Parathyroid adenoma (tissue), 2 donors: ENCODE data around the gene CCDC187.

ENCODE experiments used
- H2AFZ ChIP-seq: fragments of 300-600 bp; sonication (generic); one replicate; pipeline ENCODE4 v1.7.0; 2017; ENCODE audit warnings: antibody characterized with exemption, mild to moderate bottlenecking
- H3K27ac ChIP-seq: fragments of 300-600 bp; sonication (generic); one replicate; pipeline ENCODE4 v1.7.0; 2017
- H3K27me3 ChIP-seq: fragments of 300-600 bp; sonication (generic); one replicate; pipeline ENCODE4 v1.7.0; 2017; ENCODE audit warnings: low read length; ENCODE audit not compliant: control insufficient read depth, insufficient read depth
- H3K36me3 ChIP-seq: fragments of 300-600 bp; sonication (generic); one replicate; pipeline ENCODE4 v1.7.0; 2017; ENCODE audit warnings: low read length; ENCODE audit not compliant: control insufficient read depth, insufficient read depth
- H3K4me1 ChIP-seq: fragments of 300-600 bp; sonication (generic); one replicate; pipeline ENCODE4 v1.7.0; 2017; ENCODE audit warnings: control low read depth
- H3K4me2 ChIP-seq: fragments of 300-600 bp; sonication (generic); one replicate; pipeline ENCODE4 v1.7.0; 2017; ENCODE audit warnings: low read length
- H3K4me3 ChIP-seq: fragments of 300-600 bp; sonication (generic); one replicate; pipeline ENCODE4 v1.7.0; 2017; ENCODE audit warnings: low read depth, low read length
- H3K79me2 ChIP-seq: fragments of 300-600 bp; sonication (generic); one replicate; pipeline ENCODE4 v1.7.0; 2017; ENCODE audit warnings: control low read depth
- H3K9ac ChIP-seq: fragments of 300-600 bp; sonication (generic); one replicate; pipeline ENCODE4 v1.7.0; 2017; ENCODE audit warnings: mild to moderate bottlenecking
- H3K9me3 ChIP-seq: fragments of 300-600 bp; sonication (generic); one replicate; pipeline ENCODE4 v1.7.0; 2017; ENCODE audit warnings: low read length; ENCODE audit not compliant: control insufficient read depth
- TF ChIP-seq, protein P1 (sequence below): fragments of 300-600 bp; sonication (generic); IDR thresholded peaks from one replicate; pipeline ENCODE4 v1.7.0; 2017; ENCODE audit warnings: antibody characterized with exemption, mild to moderate bottlenecking
- donor health status: primary hyperparathyroidism.

Gene CCDC187

DNA sequence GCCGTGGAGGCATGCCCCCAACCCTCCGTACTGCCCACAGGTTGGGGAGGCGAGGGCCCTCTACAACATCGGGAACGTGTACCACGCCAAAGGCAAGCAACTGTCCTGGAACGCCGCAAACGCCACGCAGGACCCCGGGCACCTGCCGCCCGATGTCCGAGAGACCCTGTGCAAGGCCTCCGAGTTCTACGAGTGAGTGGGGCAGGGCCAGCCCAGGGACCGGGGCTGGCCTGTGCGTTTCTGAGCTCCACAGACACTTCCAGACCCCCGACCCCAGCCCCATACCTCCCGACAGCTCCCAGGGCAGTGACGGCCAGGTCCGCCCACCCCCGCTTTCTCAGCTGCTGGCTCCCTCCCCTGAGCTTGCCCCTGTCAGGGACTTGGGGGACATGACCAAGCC, 33.0 kb upstream of the CCDC187 start:
- Histone ChIP-seq H3K4me1 (no peaks in the 10 kb centered on the region), H3K36me3 (no peaks in the 10 kb centered on the region), H3K79me2 (no peaks in the 10 kb centered on the region), H3K27ac (no peak overlapping the region), H3K9ac (no peak overlapping the region), H2AFZ (no peak overlapping the region), H3K9me3 (no peaks in the 10 kb centered on the region), H3K4me2 (no peak overlapping the region), H3K4me3 (no peak overlapping the region), H3K27me3 (no peaks in the 10 kb centered on the region)
- TF ChIP-seq, protein P1, sequence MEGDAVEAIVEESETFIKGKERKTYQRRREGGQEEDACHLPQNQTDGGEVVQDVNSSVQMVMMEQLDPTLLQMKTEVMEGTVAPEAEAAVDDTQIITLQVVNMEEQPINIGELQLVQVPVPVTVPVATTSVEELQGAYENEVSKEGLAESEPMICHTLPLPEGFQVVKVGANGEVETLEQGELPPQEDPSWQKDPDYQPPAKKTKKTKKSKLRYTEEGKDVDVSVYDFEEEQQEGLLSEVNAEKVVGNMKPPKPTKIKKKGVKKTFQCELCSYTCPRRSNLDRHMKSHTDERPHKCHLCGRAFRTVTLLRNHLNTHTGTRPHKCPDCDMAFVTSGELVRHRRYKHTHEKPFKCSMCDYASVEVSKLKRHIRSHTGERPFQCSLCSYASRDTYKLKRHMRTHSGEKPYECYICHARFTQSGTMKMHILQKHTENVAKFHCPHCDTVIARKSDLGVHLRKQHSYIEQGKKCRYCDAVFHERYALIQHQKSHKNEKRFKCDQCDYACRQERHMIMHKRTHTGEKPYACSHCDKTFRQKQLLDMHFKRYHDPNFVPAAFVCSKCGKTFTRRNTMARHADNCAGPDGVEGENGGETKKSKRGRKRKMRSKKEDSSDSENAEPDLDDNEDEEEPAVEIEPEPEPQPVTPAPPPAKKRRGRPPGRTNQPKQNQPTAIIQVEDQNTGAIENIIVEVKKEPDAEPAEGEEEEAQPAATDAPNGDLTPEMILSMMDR: no peak

DNA sequence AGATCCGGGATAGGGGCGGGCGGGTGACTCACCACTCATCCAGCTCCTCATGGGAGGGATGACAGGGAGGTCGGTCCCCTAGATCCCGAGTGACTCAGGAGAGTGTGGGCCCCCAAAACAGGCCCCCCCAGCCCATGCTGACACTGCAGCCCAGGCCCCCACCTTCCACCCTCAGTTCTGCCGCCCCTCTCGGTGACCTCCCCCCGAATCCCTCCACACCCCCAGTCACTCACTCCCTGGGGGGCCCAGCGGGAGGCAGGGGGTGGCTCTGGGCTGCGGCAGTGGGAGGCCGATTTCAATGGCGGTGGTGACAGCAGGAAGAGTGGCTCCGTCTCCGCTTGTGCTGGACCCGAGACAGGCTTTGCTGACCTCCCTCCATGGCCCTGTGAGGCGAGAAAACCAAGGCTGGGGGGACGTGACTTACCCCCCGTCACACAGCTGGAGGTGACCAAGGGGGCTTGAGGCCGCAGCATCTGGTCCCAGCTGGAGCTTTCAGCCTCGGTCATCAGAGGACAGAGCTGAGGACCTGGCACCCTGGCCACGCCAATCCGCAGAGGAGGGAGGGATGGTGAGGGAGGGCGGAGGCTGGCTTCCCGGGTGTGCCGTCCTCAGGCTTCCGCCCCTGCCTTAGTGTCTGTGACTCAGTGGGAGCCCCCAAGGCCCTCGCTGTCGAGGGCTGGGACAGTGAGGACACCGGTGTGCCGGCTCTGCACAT, 32.4 kb upstream of the CCDC187 start:
- no peaks in the 10 kb centered on the region for H3K79me2 ChIP-seq
- no peak overlapping the region for H2AFZ ChIP-seq
- H3K4me2 ChIP-seq: no peak overlapping the region
- H3K4me1 ChIP-seq: no peaks in the 10 kb centered on the region
- H3K9ac ChIP-seq: no peak overlapping the region
- H3K36me3 ChIP-seq: no peaks in the 10 kb centered on the region
- H3K4me3 ChIP-seq: no peak overlapping the region
- H3K27me3 ChIP-seq: no peaks in the 10 kb centered on the region
- H3K27ac ChIP-seq: no peak overlapping the region
- H3K9me3 ChIP-seq: no peaks in the 10 kb centered on the region
- TF ChIP-seq, protein P1: no peak

DNA sequence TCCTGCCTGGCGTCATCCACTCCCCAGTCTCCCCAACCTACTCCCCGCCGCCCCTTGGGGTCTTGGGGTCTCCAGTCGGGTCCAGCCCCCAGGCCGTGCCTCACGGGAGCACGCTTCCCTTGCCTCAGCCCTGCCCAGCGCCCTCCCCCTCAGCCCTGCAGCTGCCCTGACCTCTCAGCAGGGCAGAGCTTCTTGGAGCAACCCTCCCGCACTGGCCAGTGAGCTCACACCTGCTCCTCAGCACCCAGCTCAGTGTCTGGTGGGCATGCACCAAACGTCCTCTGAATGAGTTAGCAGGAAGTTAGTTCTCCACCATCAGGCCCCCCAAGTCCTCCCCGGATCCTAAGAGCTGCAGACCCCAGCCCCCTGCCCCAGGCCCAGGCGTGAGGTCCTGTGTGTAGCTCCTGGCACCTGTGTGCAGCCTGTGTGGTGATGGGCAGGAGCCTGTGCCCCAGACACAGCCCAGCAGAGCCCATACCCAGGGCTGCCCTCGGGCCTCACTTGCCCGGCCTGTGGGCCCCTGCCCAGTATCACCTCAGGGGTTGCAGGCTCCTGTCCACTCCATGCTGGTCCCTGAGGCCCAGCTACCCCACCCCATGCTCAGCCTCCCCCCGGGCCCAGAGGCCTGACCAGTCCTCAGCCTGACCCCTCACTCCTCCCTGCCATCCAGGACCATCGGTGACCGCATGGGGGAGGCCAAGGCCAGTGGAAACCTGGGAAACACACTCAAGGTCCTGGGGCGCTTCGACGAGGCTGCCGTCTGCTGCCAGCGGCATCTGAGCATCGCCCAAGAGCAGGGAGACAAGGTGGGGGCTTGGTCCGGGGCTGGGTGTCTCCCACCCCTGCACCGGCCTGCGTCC, 31.6 kb upstream of the CCDC187 start:
- H3K27ac ChIP-seq: no peak overlapping the region
- no peaks in the 10 kb centered on the region for H3K27me3 ChIP-seq
- no peak overlapping the region for H3K4me2 ChIP-seq
- H2AFZ ChIP-seq: no peak overlapping the region
- no peaks in the 10 kb centered on the region for H3K4me1 ChIP-seq
- TF ChIP-seq, protein P1: no peak
- no peaks in the 10 kb centered on the region for H3K36me3 ChIP-seq
- H3K4me3 ChIP-seq: no peak overlapping the region
- H3K79me2 ChIP-seq: no peaks in the 10 kb centered on the region
- H3K9ac ChIP-seq: no peak overlapping the region
- H3K9me3 ChIP-seq: no peaks in the 10 kb centered on the region

DNA sequence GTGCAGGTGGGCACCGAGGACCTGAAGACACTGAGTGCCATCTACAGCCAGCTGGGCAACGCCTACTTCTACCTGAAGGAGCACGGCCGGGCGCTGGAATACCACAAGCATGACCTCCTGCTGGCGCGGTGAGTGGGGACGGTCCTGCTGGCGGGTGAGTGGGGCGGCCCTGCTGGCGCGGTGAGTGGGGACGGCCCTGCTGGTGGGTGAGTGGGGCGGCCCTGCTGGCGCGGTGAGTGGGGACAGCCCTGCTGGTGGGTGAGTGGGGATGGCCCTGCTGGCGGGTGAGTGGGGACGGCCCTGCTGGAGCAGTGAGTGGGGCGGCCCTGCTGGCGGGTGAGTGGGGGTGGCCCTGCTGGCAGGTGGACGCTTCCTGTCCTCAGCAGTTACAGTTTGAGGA, 30.6 kb upstream of the CCDC187 start:
- no peaks in the 10 kb centered on the region for H3K27me3 ChIP-seq
- H3K27ac ChIP-seq: no peak overlapping the region
- no peak overlapping the region for H3K9ac ChIP-seq
- no peak overlapping the region for H3K4me2 ChIP-seq
- TF ChIP-seq, protein P1: no peak
- H3K4me1 ChIP-seq: no peaks in the 10 kb centered on the region
- H3K9me3 ChIP-seq: no peaks in the 10 kb centered on the region
- H3K36me3 ChIP-seq: no peaks in the 10 kb centered on the region
- no peak overlapping the region for H3K4me3 ChIP-seq
- no peak overlapping the region for H2AFZ ChIP-seq
- H3K79me2 ChIP-seq: no peaks in the 10 kb centered on the region
